ENCODE results near the gene CDHR5. TPM values are rescaled to one million over a fixed set of nuclear protein-coding genes. Genes with fewer than 3 reads are reported as not detected.

Gene CDHR5
- total RNA-seq, 2 donors from 2014 or later: 0.13 to 0.27 TPM

Small RNA genes within 50 kb of the gene (microRNA-seq; reads per million reads assigned to microRNA genes)
- 161 reads per million, percentile 80 among the genes with 10 or more reads in this experiment for gene MIR210 (ENCODE audit: borderline microRNAs expressed)

Other genes starting within 250 kb of the CDHR5 start
- 10 to 100 TPM; 35.4 to 44.8 TPM for gene PKP3, start 230.7 kb downstream of the CDHR5 start, total RNA-seq
- 10 to 100 TPM; 63.3 to 67.4 TPM for gene SIGIRR, start 210.0 kb downstream of the CDHR5 start, total RNA-seq
- 10 to 100 TPM; 16.8 to 17.8 TPM for gene ANO9, start 182.9 kb downstream of the CDHR5 start, total RNA-seq
- gene PTDSS2, start 174.7 kb downstream of the CDHR5 start, total RNA-seq: 10 to 100 TPM; 55.2 to 56.1 TPM
- 10 to 100 TPM; 42.7 to 43.2 TPM for gene RNH1, start 117.7 kb downstream of the CDHR5 start, total RNA-seq
- 10 to 100 TPM; 64.8 to 68.2 TPM for gene HRAS, start 89.4 kb downstream of the CDHR5 start, total RNA-seq
- 1 to 10 TPM; 3.0 to 4.3 TPM for gene LRRC56, start 87.4 kb downstream of the CDHR5 start, total RNA-seq
- 10 to 100 TPM in 1 of 2 donors, 1 to 10 TPM in 1; 8.5 to 13.3 TPM for gene LMNTD2, start 64.2 kb downstream of the CDHR5 start, total RNA-seq
- gene RASSF7, start 64.0 kb downstream of the CDHR5 start, total RNA-seq: 10 to 100 TPM; 34.2 to 36.3 TPM
- gene PHRF1, start 48.5 kb downstream of the CDHR5 start, total RNA-seq: 10 to 100 TPM; 43.4 to 48.0 TPM
- 10 to 100 TPM in 1 of 2 donors, 1 to 10 TPM in 1; 9.3 to 16.8 TPM for gene IRF7, start 9.0 kb downstream of the CDHR5 start, total RNA-seq
- gene SCT, start 2.2 kb upstream of the CDHR5 start, total RNA-seq: 1 to 10 TPM; 3.9 to 6.1 TPM
- gene DRD4, start 12.3 kb upstream of the CDHR5 start, total RNA-seq: 1 to 10 TPM; 1.8 to 2.7 TPM
- 10 to 100 TPM; 44.1 to 51.9 TPM for gene DEAF1, start 70.3 kb upstream of the CDHR5 start, total RNA-seq
- 10 to 100 TPM; 13.2 to 19.1 TPM for gene TMEM80, start 70.9 kb upstream of the CDHR5 start, total RNA-seq
- 10 to 100 TPM; 26.2 to 28.0 TPM for gene EPS8L2, start 81.3 kb upstream of the CDHR5 start, total RNA-seq
- gene TALDO1, start 122.5 kb upstream of the CDHR5 start, total RNA-seq: 100 to 1,000 TPM; 177 to 221 TPM
- 10 to 100 TPM; 57.2 to 63.2 TPM for gene GATD1, start 152.5 kb upstream of the CDHR5 start, total RNA-seq
- not detected for gene CEND1, start 165.1 kb upstream of the CDHR5 start, total RNA-seq
- gene SLC25A22, start 173.3 kb upstream of the CDHR5 start, total RNA-seq: 10 to 100 TPM; 46.5 to 56.2 TPM
- 10 to 100 TPM; 39.9 to 48.8 TPM for gene PIDD1, start 180.3 kb upstream of the CDHR5 start, total RNA-seq
- 1,000 to 10,000 TPM; 1,966 to 2,020 TPM for gene RPLP2, start 185.0 kb upstream of the CDHR5 start, total RNA-seq
- 10 to 100 TPM; 77.0 to 77.6 TPM for gene PNPLA2, start 194.0 kb upstream of the CDHR5 start, total RNA-seq
- 10 to 100 TPM; 22.3 to 28.1 TPM for gene CRACR2B, start 203.0 kb upstream of the CDHR5 start, total RNA-seq
- 100 to 1,000 TPM; 139 to 165 TPM for gene CD151, start 208.0 kb upstream of the CDHR5 start, total RNA-seq
- 100 to 1,000 TPM; 139 to 148 TPM for gene POLR2L, start 217.6 kb upstream of the CDHR5 start, total RNA-seq
- 10 to 100 TPM; 56.8 to 71.1 TPM for gene TSPAN4, start 217.9 kb upstream of the CDHR5 start, total RNA-seq

Measured in endodermal cell (in vitro differentiated cells).